Ovary (tissue), 9 donors: ENCODE measurements around the gene PADI1. TPM values are rescaled to one million over a fixed set of nuclear protein-coding genes. Genes with fewer than 3 reads are reported as not detected.

Experiments
- DNase-seq, 5 donors: peaks; one replicate each; pipeline ENCODE4 v3.0.0-alpha.2; 2019 to 2020
- H3K27ac ChIP-seq, 2 donors: fragments of 200-600 bp; one replicate each; pipeline versions ENCODE4 v1.5.1 to v1.8.0; 2019 to 2022
- H3K27me3 ChIP-seq: fragments of 200-600 bp; one replicate; pipeline ENCODE4 v1.8.0; 2022
- H3K36me3 ChIP-seq: fragments of 200-600 bp; sonication (generic); one replicate; pipeline ENCODE4 v1.5.1; 2019
- H3K4me1 ChIP-seq: one replicate; pipeline ENCODE4 v1.8.1; 2013; ENCODE audit warnings: mild to moderate bottlenecking, moderate library complexity; ENCODE audit not compliant: insufficient read depth
- H3K4me3 ChIP-seq: fragments of 200-600 bp; sonication (generic); one replicate; pipeline ENCODE4 v1.5.1; 2017
- H3K9me3 ChIP-seq, 2 donors: fragments of 200-600 bp in 1 of 2; sonication (generic) in 1 of 2; one replicate each; pipeline versions ENCODE4 v1.5.1 to v1.8.1; 2013 to 2019; ENCODE audit warnings: mild to moderate bottlenecking in 1 of 2, moderate library complexity in 1 of 2
- EP300 ChIP-seq: sonication (generic); formaldehyde crosslinking; IDR thresholded peaks from one replicate; pipeline ENCODE4 v1.6.1; 2017; ENCODE audit warnings: antibody characterized with exemption
- POLR2A ChIP-seq: fragments of 450-650 bp; IDR thresholded peaks from one replicate; pipeline ENCODE4 v1.6.1; 2017; ENCODE audit warnings: antibody characterized with exemption, mild to moderate bottlenecking, moderate library complexity
- WGBS, 3 donors: extraction: QIAGEN DNeasy Blood & Tissue Kit in 1 of 3; methylation state at CpG; one replicate each; pipeline versions ENCODE4 v1.1.5 to v1.1.7; 2013 to 2017; 5-methylcytosine and 5-hydroxymethylcytosine counted together
- intact Hi-C, 4 donors: fragments of 100-400 bp; cut with DNase I; formaldehyde crosslinking; loops; one replicate each; pipeline versions ENCODE4 v1.11.0 to v1.15.1; 2022 to 2023
- polyA plus RNA-seq, 2 donors: library from polyadenylated mRNA; stranded (reverse); fragments of 200-250 nt in 1 of 2; fragments of 350-450 nt in 1 of 2; fragmentation: Illumina TruSeq in 1 of 2; extraction: RNeasy Lipid Tissue Mini Kit (QIAGEN cat#74804) in 1 of 2; gene quantifications; one replicate each; pipeline ENCODE4 v1.2.3, GENCODE V29; 2013 to 2014
- total RNA-seq, 7 donors: library from RNA; depleted of rRNA in 2 of 7; stranded (reverse); fragments of >200 nt in 2 of 7; fragmentation: NEBNext Ultra II Directional in 3 of 7; extraction: Animal tissue kit (Norgen Biotek cat#: 25700) in 3 of 7; gene quantifications; one replicate each; pipeline versions ENCODE4 v1.1.0 to v1.2.4, GENCODE V29; 2016 to 2023
- TF ChIP-seq, protein P1 (sequence below), 3 donors: fragments of 450-650 bp in 2 of 3; fragments of 200-600 bp in 1 of 3; IDR thresholded peaks; one replicate each; pipeline versions ENCODE4 v1.5.1 to v1.8.0; 2016 to 2022; ENCODE audit warnings: antibody characterized with exemption in 3 of 3, mild to moderate bottlenecking in 1 of 3
- donor health status: DM: no; HTN: no; CAD: no; lungs with moderate emphysema.
- donor health status: DM: no; HTN: no; CAD: no.
- donor health status: Bipolar disorder and iron deficiency.
- donor health status: DM: yes; HTN: yes; CAD: no.
- donor health status: DM: no; HTN: no; CAD: no.
- donor health status: DM: yes; HTN: yes; CAD: no.

PADI1 gene
- total and polyA plus RNA-seq, 9 donors: 0.07 TPM; not detected in 8

DNA sequence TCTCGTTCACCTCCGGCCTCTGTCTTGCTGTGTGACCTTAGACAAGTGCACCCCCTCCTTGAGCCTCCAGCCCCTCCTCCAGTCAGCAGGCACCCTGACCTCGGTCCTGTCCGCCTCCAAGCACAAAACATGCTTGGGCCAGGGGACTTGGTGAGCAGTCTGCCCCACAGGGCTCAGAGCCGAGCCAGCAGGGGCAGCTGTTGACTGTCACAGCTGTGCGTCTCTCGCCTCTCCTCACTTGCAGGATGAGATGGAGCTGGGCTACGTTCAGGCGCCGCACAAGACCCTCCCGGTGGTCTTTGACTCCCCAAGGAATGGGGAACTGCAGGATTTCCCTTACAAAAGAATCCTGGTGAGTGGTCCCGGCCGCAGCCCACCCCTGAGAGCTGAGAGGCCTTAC lies 68.2 kb downstream of the PADI1 start:
- Histone ChIP-seq H3K27me3 (no peaks in the 10 kb centered on the region), H3K9me3 (no peaks in the 10 kb centered on the region), H3K27ac (no peak overlapping the region), H3K4me3 (no peak overlapping the region), H3K4me1 (no peaks in the 10 kb centered on the region), H3K36me3 (no peaks in the 10 kb centered on the region)
- intact Hi-C loops: no loop called here
- TF ChIP-seq POLR2A (no peak), EP300 (no peak)
- TF ChIP-seq, protein P1, sequence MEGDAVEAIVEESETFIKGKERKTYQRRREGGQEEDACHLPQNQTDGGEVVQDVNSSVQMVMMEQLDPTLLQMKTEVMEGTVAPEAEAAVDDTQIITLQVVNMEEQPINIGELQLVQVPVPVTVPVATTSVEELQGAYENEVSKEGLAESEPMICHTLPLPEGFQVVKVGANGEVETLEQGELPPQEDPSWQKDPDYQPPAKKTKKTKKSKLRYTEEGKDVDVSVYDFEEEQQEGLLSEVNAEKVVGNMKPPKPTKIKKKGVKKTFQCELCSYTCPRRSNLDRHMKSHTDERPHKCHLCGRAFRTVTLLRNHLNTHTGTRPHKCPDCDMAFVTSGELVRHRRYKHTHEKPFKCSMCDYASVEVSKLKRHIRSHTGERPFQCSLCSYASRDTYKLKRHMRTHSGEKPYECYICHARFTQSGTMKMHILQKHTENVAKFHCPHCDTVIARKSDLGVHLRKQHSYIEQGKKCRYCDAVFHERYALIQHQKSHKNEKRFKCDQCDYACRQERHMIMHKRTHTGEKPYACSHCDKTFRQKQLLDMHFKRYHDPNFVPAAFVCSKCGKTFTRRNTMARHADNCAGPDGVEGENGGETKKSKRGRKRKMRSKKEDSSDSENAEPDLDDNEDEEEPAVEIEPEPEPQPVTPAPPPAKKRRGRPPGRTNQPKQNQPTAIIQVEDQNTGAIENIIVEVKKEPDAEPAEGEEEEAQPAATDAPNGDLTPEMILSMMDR (IDR thresholded peaks at IDR 0.05): no peak
- no peak for DNase-seq
- 74 to 83% (median 78%) methylated on average over 13 of the region's 13 CpGs for WGBS, 3 donors

DNA sequence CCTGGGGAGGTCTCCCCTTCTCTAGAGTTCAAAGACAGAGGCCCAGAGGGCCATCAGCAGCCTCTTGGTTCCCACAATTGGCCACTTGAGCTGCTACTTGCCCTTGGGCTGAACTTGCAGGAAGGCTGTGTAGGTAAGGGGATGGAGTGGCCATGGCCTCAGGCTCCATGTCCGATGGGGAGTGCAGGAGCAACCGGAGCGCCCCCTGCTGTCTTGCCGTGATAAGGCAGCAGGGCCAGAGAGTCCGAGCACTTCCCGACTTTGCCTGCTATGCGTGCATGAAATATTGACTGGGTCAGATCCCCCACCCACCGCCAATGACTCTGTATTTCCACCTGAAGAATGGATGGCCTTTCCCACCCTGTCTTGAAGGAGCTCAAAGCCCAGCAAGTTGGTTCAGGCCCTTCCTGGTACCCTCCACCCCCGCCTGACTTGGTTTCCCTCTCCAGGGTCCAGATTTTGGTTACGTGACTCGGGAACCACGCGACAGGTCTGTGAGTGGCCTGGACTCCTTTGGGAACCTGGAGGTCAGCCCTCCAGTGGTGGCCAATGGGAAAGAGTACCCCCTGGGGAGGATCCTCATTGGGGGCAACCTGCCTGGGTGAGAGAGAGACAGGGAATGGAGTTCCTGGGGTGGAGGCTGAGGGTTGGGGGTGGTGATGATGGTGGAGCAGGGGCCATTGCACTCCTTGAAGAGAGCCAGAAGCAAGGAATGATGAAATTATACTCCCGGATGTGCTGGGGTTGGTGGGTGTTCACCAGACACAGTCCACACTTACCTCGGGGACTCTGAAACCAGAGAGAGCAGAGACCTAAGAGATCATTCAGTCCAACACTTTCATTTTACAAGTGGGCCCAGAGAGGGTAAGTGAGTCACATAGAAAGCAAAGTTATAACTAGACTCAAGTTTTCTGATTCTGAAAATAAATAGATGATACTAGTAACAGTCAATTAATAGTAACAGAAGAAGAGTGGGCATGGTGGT lies 69.5 kb downstream of the PADI1 start:
- DNase-seq: no peak
- Histone ChIP-seq H3K4me1 (no peaks in the 10 kb centered on the region), H3K27ac (no peak overlapping the region), H3K36me3 (no peaks in the 10 kb centered on the region), H3K4me3 (no peak overlapping the region), H3K9me3 (no peaks in the 10 kb centered on the region), H3K27me3 (no peaks in the 10 kb centered on the region)
- 64 to 71% (median 70%) methylated on average over 15 of the region's 15 CpGs for WGBS, 3 donors
- intact Hi-C loops: no loop called here
- no peak for TF ChIP-seq EP300
- TF ChIP-seq, protein P1 (IDR thresholded peaks at IDR 0.05): no peak
- no peak for TF ChIP-seq POLR2A

DNA sequence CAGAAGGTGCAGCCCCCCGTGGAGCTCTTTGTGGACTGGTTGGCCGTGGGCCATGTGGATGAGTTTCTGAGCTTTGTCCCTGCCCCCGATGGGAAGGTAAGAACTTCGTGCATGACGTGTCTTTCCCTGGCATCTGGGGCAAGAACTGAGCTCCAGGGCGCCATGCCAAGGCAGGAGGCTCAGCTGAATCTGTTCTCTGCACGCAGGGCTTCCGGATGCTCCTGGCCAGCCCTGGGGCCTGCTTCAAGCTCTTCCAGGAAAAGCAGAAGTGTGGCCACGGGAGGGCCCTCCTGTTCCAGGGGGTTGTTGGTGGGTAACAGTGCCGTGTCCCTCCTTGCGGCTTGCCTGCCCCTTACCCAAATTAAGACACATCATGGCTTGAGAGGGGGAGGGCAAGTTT lies 71.6 kb downstream of the PADI1 start:
- H3K9me3 ChIP-seq: no peaks in the 10 kb centered on the region
- DNase-seq: no peak
- no peaks in the 10 kb centered on the region for H3K4me1 ChIP-seq
- no peaks in the 10 kb centered on the region for H3K27me3 ChIP-seq
- H3K27ac ChIP-seq: no peak overlapping the region
- no peaks in the 10 kb centered on the region for H3K36me3 ChIP-seq
- H3K4me3 ChIP-seq: no peak overlapping the region
- TF ChIP-seq, protein P1 (IDR thresholded peaks at IDR 0.05): no peak
- TF ChIP-seq POLR2A (no peak), EP300 (no peak)
- intact Hi-C loops: no loop called here
- 69 to 75% (median 74%) methylated on average over 10 to 11 of the region's 11 CpGs for WGBS, 3 donors

DNA sequence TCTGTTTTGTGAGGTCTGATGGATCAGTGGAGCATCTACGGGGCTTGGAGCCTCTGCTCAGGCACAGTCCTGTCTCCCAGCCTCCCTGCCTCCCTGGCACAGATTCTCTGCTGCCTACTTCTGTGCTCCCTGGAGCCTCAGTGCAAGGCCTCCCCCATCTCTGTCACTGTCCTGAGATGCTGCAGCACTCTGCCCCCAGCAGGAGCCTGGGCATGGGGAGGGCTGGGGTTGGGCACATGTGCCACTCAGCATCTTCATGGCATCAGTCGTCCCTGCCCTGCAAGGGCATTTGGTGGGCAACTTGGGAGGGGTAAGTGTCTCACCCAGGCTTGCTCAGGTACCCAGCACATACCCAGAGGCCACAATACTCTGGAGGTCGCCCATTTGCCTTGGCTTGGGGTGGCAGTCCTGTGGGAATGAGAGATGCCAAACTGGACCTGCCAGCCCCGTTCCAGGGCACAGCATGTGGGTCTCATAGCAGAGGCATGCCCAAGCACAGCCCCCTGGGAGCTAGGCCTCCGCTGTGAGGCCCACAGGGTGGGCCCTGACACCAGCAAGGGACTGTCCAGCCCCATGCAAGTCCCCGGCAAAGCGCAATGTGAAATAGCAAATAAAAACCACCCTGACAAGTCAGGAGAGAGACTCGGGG lies 72.7 kb downstream of the PADI1 start:
- Histone ChIP-seq H3K9me3 (no peaks in the 10 kb centered on the region), H3K27me3 (no peaks in the 10 kb centered on the region), H3K4me1 (no peaks in the 10 kb centered on the region), H3K27ac (no peak overlapping the region), H3K4me3 (no peak overlapping the region), H3K36me3 (no peaks in the 10 kb centered on the region)
- intact Hi-C loops: no loop called here
- TF ChIP-seq, protein P1 (IDR thresholded peaks at IDR 0.05): no peak
- TF ChIP-seq POLR2A (no peak), EP300 (no peak)
- WGBS, 3 donors: 85 to 89% (median 87%) methylated on average over 8 of the region's 8 CpGs
- no peak for DNase-seq
